Activated CD4-positive, CD25-positive, alpha-beta regulatory T cell treated with anti-CD3 and anti-CD28 coated beads, Interleukin-2, amount 50 U/mL, for 16 hours (primary cell): ENCODE results near the gene KRT16.
"Not testable (repeated sequence)": the region's sequence is repeated elsewhere in the genome, so short reads cannot be mapped to it uniquely, and the experiment has no call there.

Experiments used
- DNase-seq: peaks from one replicate; pipeline ENCODE4 v3.0.0-alpha.2; 2020; ENCODE audit warnings: low read depth, low spot score

Gene KRT16

DNA sequence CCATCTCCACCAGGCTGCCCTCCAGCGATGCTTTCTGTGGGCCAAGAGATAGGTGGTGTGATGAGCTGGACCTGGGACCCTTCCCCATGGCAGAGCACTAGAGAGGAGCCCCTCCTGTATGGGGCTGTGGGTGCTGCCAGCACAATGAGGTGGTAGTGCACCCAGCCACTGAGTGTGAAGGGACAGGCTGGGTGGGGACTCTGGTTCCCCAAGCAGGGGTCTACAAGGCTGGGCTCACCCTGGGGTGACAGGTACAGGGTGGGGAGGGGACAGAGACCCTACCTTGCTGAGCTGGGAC lies 15.5 kb upstream of the KRT16 start:
- not testable (repeated sequence) for DNase-seq

DNA sequence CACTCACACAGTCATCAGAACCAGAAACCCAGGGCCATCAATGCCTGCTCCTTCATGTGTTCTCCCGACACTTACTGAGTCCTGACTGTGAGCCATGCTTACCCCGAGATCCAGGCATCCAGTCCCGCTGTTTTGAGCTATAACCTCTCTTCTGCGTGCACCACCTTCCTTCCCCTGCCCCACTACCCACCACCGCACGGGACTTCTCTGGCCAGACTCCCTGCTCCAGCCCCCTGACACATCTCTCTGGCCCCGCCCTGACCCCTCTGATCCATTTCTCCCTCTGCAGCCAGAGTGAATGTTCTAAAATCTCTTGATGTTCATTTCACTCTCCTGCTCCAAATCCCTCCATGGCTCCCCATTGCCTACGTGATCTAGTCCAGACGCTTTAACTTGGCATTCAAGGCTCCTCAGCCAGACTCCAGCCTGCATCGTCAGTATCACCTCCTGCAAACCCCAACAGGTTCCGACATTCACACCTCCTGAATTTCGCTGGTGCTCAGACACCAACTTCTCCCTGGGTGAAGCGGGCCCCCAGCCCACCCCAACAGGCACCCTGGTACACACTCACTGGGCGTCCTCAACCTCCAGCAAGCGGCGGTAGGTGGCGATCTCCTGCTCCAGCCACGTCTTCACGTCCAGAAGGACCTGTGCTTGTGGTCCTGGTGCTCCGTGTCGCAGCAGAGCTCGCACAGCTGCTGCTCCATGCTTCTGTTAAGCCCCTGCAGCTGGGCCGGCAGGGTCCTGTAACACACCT lies 14.9 kb upstream of the KRT16 start:
- DNase-seq: no peak

DNA sequence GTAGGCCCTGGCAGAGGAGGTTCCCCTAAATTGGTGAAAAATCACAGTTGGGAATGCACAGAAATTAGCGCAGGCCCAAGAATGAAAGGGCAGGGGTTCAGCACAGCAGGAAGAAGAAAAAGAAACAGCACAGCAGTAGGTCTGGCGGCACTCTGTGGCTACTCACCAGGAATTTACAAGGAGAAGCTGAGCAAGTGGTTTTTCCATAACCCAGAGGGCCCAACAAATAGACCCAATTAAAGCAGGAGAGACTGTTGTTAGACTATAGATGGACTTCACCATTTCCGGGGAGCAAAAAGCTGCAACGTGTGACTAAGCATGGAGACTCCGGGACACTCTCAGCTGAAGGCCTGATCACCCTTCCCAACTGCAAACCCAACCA lies 14.3 kb upstream of the KRT16 start:
- not testable (repeated sequence) for DNase-seq

DNA sequence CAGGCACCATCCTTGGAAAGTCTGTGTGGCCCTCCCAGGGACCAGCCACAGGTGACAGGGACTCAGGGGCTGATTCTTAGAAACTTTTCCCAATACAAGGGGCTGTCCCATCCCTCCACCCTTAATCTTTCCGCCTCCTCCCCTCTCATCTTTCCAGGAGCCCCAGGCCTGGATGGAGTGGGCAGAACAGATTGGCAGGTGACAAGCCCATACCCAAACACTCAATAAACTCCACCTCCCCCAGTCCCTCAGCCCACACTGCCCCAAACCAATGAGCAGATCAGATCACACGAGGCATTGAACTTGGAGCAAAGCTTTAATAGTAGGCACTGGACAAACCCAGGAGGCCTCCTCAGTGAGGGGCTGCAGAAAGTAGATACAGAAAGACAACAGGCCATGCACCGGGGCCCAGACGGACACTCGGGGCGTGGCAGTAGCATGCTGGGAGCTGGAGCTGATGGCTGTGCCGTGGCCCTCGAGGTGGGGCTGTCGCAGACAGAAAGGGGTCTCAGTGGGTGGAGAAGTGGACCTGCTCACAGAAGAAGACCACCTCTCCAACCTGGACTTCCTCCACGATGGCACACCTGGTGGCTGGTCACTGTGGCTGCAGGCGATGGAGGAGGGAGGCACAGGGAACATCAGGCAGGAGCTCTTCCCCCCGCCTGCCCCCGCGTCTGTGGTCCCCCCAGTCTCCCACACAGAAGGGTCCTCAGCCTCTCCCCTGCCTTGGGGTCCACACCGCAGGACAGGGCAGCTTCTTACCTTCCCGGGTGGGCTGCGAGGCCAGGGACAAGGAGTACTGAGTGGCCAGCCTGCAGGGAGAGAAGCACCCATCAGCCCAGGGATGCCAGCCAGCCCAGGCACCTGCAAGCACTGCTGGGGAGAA lies 13.7 kb upstream of the KRT16 start:
- DNase-seq: not testable (repeated sequence)

DNA sequence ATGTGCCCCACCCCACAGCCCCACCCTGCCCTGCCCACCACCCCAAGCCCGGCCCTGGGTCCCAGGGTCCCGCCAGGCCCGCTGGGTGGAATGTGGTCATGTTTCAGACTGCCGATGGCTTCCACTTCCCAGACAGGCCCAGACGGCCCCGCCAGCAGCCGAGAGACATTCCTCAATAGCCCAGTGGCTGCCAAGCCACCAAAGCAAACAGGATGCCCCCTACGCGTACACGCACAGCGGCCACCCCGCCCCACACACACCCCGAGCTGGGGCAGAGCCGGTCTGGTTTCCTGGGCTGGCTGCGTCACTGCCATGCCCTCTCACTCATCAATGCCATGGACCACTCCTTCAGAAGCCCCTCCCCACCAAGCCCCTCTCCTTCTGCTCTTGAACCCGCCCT lies 13.0 kb upstream of the KRT16 start:
- no peak for DNase-seq

DNA sequence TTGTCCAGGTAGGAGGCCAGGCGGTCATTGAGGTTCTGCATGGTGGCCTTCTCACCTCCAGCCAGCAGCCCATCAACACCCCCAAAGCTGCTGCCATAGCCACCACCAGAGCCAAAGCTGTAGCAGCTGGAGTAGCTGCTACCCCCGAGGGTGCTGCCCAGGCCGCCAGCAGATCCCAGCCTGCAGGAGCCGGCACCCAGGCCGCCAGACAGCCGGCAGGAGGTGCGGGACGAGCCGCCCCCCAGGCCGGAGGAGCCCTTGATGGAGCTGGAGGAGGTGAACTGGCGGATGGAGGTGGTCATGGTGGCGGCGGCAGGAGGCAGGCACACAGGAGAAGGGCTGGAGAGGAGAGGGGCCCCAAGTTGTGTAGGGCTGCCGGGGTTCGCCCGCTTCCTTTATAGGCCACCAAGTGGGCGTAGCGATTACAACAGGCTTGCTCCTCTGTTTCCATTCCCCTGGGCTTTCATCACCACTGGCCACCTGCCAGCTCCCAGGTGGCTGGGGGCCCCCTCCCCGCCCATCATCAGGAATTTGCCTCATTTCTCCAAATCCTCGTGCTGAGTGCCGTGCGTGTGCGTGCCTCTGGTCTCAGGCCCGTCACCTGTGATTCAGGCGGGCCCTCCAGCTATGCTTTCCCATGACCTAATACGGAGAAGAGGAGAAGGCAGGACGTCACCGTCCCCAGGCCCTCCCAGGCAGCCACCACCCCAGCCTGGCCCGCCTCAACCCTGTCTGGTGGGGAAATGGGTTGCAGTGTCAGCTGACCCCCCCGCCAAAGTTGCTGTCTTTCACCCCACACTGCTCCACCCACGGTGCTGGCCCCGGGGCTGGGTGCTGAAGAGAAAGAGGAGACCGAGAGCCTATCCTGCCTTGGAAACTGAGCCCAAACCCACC lies 11.9 kb upstream of the KRT16 start, which contains the start of gene KRT17:
TSS of gene KRT17 (minus strand) at position 368 of the 894 bp plus-strand sequence. CDS start at position 302, 66 bp downstream.
- no peak for DNase-seq

DNA sequence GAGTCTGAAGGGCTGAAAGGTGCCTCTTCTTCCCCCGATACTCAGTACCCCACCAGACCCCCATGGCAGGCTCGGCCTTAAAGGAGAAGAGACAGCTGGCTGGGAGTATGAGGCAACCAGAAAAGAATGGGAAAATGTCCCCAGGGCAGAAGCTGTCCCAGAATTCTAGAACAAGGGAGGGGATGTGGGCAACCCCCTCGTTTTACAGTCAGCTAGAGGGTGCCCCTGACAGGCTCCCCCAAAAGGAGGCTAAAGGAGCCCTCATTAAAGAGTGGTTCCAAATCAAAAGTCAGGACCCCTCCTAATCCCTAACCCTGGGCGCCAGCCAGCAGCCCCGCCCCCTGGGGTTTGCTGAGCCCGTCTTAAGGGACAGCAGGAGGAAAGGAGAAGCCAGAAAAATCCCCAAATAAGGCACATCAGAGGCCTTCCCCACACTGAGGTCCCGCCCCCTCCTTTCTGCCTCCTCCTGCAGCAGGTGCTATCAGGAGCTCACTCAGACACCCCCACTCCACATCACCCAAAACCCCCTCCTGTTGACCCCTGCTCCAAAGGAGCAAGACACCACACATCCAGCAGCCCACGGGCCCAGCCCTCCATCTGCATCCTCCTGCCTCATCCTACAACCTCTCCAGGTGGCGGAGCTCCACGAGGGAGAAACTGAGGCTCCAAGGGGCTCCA lies 10.8 kb upstream of the KRT16 start:
- not testable (repeated sequence) for DNase-seq

DNA sequence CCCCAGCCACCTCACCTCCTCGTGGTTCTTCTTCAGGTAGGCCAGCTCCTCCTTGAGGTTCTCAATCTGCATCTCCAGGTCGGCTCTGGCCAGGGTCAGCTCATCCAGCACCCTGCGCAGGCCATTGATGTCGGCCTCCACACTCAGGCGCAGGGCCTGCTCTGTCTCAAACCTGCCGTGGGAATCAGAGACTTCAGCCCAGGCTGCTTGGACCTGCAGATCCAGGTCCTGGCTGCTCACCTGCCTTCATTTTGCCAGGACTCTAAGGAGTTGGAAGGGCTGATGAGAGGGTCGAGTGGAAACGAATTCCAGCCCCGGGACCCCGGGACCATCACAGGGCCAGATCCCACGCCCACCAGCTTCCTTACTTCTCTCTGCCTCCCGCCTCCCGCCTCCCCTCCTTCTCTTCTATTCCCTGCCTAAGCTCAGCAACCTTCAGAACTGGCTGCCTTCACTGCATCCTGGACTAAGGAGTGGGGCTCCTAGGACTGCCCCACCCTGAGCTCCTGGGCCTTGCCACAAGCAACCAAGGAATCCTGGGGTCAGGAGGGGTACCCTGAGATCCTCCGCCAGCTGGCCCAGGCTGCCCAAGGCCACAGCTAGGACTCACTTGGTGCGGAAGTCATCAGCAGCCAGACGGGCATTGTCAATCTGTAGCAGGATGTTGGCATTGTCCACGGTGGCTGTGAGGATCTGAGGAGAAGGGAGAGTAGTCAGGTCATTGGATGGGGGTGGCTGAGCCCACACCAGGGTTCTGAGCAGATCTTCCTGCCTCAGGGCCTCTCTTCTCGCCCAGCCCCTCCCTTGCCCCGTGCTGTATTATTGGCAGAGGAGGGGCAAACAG lies 10.0 kb upstream of the KRT16 start:
- not testable (repeated sequence) for DNase-seq

DNA sequence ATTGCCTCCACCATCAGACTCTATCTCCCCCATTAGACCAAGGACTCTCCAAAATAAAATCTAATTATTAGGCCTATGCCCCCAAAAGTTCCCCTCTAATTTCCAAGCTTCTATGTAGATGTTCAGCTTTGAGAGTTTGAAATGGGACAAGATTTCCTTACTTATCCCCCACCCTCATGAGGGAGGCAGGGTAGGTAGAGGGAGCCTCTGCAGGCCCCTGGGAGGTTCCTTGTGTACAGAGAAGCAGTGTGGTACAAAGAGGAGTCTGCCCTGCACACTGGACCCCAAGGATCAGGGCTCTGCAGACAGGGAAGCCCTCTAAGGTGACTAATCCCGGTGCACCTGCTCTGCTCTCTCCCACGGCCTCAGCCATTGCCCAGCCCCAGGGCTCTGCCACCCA lies 9.3 kb upstream of the KRT16 start:
- DNase-seq: no peak

DNA sequence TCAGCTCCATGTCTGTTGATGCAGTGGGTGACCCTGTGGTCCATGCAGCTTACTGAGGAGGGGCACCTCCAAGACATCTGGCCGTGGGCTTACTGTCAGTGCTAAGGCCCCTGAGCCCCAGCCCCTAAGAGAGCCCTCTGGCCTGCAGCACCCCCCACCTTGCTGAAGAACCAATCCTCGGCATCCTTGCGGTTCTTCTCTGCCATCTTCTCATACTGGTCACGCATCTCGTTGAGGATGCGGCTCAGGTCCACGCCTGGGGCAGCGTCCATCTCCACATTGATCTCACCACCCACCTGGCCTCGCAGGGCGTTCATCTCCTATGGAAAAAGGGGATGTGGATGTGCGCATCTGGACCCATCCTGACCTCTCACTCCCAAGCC lies 8.9 kb upstream of the KRT16 start:
- DNase-seq: not testable (repeated sequence)

DNA sequence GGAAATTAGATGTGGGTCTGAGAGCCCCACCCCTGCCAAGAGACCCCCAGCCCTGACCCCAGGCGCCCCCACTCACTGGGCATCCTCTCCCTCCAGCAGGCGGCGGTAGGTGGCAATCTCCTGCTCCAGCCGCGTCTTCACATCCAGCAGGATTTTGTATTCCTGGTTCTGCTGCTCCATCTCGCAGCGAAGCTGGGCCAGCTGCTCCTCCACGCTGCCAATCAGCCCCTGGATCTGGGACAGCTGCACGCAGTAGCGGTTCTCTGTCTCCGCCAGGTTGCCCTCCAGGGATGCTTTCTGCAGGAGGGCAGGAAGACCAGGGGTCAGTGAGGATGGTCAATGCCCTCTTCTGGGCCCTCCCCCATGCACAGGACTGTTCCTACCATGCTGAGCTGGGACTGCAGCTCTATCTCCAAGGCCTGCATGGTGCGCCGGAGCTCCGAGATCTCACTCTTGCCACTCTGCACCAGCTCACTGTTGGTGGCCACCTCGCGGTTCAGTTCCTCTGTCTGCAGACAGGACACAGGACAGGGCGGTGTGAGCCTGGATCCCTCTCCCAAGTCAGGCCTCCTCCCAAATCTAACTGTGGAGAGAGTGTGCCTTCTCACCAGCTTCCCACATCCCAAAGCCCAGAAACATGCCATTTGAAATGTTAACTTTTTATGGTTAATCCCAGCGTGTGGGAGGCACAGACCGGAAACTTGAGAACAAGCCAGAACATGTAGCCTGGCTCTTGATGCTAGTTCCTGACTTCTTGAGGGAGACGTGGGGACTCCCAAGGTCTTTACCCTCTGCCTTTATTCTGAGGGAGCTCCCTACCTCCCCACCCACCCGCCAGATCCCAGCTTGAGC lies 8.2 kb upstream of the KRT16 start:
- DNase-seq: no peak

DNA sequence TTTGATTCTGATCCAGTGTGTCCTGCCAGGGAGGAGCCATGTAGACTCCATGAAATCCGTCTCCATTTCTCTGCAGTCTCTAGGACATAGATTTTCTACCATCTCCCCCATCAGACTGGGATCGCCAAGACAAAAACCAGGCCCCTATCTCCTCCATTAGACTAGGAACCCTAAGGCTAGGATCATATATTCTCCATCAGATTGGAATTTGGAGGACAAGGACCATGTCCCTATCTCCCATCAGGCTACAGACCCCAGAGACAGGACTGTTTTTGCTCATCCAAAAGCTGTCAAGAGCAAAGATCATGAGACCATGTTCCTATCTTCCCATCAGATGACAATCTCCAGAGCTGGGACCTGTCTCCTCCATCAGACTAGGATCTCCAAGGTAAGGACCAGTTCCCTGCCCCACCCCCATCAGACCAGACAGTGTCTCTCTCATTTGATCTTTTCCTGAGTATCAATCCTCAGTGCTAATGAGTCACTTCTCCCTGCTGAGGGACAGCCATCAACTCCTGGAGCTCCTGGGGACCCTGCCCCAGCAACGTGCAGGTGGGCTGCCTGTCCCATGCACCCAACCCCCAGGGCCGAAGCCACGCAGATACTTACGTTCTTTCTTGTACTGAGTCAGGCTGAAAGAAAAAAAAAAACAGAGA lies 7.5 kb upstream of the KRT16 start:
- DNase-seq: not testable (repeated sequence)

DNA sequence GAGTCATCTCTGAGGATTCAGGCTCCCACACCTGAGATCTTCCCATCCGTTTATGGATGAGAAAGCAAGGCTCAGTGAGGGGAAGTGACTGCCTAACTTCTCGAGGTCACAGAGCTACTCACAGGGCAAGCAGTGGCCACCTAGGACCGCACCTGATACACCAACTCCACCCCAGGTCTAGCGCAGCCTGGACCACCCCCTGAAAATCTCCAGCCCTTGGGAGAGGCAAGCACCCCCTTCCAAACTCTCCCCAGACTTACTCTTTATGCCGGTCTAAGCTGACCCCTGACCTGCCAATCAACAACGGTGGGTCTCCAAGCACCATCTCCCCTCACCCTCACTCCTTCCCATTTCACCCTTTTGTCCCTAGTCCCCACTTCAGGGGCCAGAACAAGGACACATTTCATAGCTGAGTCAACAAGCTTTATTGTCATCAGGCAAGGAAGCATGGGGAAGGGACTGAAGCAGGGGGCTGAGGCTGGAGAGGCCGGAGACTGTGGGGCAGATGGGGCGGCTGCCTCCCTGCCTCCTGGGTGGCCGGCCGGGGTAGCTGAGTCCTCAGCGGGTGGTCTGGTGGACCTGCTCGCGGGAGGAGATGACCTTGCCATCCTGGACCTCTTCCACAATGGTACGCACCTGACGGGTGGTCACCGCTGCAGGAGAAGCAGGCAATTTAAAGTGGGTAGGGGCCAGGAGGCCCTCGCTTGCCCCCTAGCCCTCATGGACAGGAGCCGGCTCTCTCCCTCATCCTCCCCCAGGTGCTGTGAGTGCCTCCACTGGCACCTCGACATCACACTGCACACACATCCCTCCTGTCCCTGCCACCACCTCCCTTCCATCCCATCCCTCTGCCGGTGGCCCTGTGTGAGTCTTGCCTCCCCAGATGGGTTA lies 6.7 kb upstream of the KRT16 start:
- DNase-seq: no peak

DNA sequence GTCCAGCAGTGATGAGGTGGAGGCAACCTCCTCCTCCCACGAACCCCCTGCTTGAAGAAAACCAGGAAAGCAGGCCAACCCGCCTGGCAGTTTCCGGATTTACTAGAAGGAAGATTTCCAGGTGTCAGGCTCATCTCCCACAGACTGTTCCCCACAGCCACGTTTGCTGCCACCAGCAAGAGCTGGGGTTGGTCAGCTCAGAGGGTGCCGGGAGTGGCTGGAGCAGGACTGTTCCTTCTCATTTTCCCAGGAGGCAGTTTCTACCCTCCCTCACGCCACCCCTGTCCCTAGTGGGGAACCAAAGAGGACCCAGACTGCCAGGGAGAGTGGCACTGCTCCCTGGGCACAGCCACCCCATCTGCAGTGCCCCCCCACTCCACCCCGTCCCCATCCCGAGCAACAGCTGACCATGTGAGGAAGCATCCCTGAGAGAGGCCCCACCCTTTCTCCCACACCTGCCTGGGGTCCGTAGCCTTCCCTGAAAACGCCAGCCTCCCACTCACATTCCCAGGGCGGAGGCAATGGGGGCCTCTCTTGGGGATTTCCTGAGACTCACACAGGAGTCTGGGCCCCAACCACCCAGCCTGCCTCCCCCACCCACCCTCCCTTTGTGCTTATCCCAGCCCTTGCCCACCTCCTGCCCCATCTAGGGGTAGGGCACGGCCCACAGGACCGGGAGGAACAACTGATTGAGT lies 5.9 kb upstream of the KRT16 start:
- no peak for DNase-seq

DNA sequence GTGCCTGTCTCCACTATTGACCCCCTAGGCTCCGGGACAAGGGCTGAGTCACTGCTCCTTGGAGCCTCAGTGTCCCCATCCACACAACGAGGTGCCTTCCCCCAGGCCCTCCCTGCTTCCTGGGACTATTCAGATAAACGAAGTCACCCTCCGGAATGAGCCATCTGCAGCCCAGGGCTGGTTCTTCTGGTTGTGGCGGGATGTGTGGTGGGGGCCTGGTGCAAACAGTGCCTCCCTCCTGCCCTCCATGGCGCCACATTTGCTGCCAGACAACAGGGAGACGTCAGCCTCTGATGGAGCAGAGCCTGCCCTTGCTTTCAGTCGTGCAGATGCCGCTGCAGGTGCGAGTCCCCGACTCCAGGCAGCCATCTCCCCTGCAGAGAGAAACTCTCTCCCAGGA lies 5.1 kb upstream of the KRT16 start:
- DNase-seq: no peak

DNA sequence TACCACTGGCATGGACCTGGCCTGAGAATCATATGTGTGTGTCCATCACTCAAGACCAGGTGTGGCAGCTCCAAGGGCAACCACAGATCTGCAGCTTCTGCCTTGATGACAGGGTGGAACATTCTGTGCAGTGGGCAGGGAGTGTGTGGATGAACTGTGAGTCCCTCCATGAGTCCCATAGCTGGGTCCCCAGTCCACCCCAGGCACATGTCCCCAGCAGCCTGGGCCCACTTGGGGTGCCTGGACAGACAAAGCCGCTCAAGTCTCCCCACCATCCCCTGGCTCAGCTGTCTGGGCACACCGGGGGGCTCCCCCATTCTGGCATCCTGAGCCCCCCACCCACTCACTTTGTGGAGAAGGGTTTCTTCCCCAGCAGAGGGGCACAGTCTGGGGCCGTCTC lies 4.6 kb upstream of the KRT16 start:
- no peak for DNase-seq

DNA sequence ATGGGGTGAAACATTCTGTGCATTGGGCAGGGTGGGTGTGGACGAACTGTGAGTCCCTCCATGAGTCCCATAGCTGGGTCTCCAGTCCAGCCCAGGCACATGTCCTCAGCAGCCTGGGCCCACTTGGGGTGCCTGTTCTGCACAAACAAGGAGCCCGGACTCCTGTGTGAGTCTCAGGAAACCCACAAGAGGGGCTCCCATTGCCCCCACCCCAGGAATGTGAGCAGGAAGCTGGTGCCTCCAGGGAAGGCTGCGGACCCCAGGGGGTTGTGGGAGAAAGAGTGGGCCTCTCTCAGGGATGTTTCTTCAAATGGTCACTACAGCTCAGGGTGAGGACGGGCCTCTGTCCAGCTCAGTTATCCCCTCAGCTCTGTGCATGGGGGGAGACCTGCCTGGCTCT lies 3.9 kb upstream of the KRT16 start:
- not testable (repeated sequence) for DNase-seq
